ENCODE measurements around the gene GADL1.

The GADL1 gene

GRCh38 chr3:30813734-30814133, 80.7 kb downstream of the GADL1 start:
- TF ChIP-seq, protein P1, sequence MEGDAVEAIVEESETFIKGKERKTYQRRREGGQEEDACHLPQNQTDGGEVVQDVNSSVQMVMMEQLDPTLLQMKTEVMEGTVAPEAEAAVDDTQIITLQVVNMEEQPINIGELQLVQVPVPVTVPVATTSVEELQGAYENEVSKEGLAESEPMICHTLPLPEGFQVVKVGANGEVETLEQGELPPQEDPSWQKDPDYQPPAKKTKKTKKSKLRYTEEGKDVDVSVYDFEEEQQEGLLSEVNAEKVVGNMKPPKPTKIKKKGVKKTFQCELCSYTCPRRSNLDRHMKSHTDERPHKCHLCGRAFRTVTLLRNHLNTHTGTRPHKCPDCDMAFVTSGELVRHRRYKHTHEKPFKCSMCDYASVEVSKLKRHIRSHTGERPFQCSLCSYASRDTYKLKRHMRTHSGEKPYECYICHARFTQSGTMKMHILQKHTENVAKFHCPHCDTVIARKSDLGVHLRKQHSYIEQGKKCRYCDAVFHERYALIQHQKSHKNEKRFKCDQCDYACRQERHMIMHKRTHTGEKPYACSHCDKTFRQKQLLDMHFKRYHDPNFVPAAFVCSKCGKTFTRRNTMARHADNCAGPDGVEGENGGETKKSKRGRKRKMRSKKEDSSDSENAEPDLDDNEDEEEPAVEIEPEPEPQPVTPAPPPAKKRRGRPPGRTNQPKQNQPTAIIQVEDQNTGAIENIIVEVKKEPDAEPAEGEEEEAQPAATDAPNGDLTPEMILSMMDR (IDR thresholded peaks at IDR 0.05; ENCODE audit: low read depth, low read length, missing control alignments) = no peak
- in situ Hi-C loops (cut with HindIII; ENCODE audit: low sequenced_read_pairs) = no loop called here
- H3K4me3 ChIP-seq (ENCODE audit: low read depth, low read length) = no peak overlapping the region
- DNase-seq (ENCODE audit: low read depth) = no peak

GRCh38 chr3:30811151-30811795, 83.2 kb downstream of the GADL1 start:
- in situ Hi-C loops (cut with HindIII; ENCODE audit: low sequenced_read_pairs) = no loop called here
- H3K4me3 ChIP-seq (ENCODE audit: low read depth, low read length) = no peak overlapping the region

DNA sequence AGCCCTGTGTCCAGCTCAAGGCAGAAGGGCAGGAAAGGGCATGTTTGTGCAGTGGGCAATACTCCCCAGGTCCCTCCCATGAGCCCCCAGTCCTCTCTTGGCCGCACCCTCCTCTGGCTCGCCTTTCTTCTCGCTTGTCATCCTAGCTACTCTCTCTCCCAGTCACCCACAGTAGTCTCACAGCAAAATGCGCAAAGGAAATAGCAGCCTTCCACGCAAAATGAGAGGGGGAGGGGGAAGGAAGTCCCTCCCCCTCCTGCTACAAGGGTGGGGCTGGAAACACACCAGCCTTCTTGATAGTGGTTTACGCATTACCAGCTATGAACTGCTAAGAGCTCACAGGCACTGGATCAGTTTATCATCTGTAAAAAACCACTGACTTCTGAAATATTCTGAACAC, 83.8 kb downstream of the GADL1 start:
- TF ChIP-seq, protein P1 (IDR thresholded peaks at IDR 0.05; ENCODE audit: low read depth, low read length, missing control alignments) = no peak

More at GRCh38 chr3:30811151-30811795, 83.2 kb downstream of the GADL1 start:
- DNase-seq (ENCODE audit: low read depth) = no peak
- TF ChIP-seq, protein P1 (IDR thresholded peaks at IDR 0.05; ENCODE audit: low read depth, low read length, missing control alignments) = no peak

GRCh38 chr3:30805695-30806094, 88.8 kb downstream of the GADL1 start:
- in situ Hi-C loops (cut with HindIII; ENCODE audit: low sequenced_read_pairs) = no loop called here

More for the DNA sequence above, 83.8 kb downstream of the GADL1 start:
- no peak overlapping the region for H3K4me3 ChIP-seq (ENCODE audit: low read depth, low read length)
- in situ Hi-C loops (cut with HindIII; ENCODE audit: low sequenced_read_pairs) = no loop called here
- DNase-seq (ENCODE audit: low read depth) = no peak

DNA sequence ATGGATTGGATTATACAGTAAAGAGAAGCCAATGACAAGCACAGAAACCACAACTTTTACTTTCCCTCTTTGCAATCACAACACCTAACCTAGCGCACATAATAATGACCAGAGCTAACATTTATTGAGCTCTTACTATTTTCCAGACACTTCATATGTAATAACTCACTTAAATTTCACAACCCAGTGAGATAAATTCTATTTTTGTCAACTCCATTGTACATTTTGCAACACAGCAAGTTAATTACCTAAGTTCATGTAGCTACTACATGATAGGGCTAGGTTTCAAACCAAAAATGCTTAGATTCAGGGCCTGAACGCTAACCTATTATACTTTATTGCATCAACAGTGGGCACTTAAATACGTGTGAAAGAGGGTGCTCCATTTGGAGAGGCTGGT, 89.5 kb downstream of the GADL1 start:
- no peak for DNase-seq (ENCODE audit: low read depth)
- no peak overlapping the region for H3K4me3 ChIP-seq (ENCODE audit: low read depth, low read length)
- TF ChIP-seq, protein P1 (IDR thresholded peaks at IDR 0.05; ENCODE audit: low read depth, low read length, missing control alignments) = no peak
- in situ Hi-C loops (cut with HindIII; ENCODE audit: low sequenced_read_pairs) = no loop called here

More at GRCh38 chr3:30805695-30806094, 88.8 kb downstream of the GADL1 start:
- TF ChIP-seq, protein P1 (IDR thresholded peaks at IDR 0.05; ENCODE audit: low read depth, low read length, missing control alignments) = no peak
- DNase-seq (ENCODE audit: low read depth) = no peak
- no peak overlapping the region for H3K4me3 ChIP-seq (ENCODE audit: low read depth, low read length)

- TF ChIP-seq, protein P1 (IDR thresholded peaks at IDR 0.05; ENCODE audit: low read depth, low read length, missing control alignments) = no peak
- no peak overlapping the region for H3K4me3 ChIP-seq (ENCODE audit: low read depth, low read length)
- peak; percentile 63 for DNase-seq (ENCODE audit: low read depth)
- in situ Hi-C loops (cut with HindIII; ENCODE audit: low sequenced_read_pairs) = loop anchor here (10.0 kb wide), 1 partner anchor 120 kb away; no protein-coding TSS in a partner anchor
Measured at GRCh38 chr3:30795176-30795575, 99.3 kb downstream of the GADL1 start.
